ENCODE results near the gene PHLDB3.

The PHLDB3 gene

GRCh38 chr19:43489310-43489709, 15.2 kb downstream of the PHLDB3 start:
- no peak for TF ChIP-seq CTCF (IDR thresholded peaks at IDR 0.05; ENCODE audit: low read depth, low read length, missing control alignments)
- H3K4me3 ChIP-seq (ENCODE audit: low read depth, low read length): no peak overlapping the region
- in situ Hi-C loops (cut with HindIII; ENCODE audit: low sequenced_read_pairs): no loop called here
- DNase-seq (ENCODE audit: low read depth): no peak

GRCh38 chr19:43488179-43488578, 16.4 kb downstream of the PHLDB3 start:
- H3K4me3 ChIP-seq (ENCODE audit: low read depth, low read length): no peak overlapping the region
- no peak for TF ChIP-seq CTCF (IDR thresholded peaks at IDR 0.05; ENCODE audit: low read depth, low read length, missing control alignments)
- in situ Hi-C loops (cut with HindIII; ENCODE audit: low sequenced_read_pairs): no loop called here

GRCh38 chr19:43486412-43486811, 18.1 kb downstream of the PHLDB3 start:
- in situ Hi-C loops (cut with HindIII; ENCODE audit: low sequenced_read_pairs): no loop called here
- no peak overlapping the region for H3K4me3 ChIP-seq (ENCODE audit: low read depth, low read length)
- no peak for TF ChIP-seq CTCF (IDR thresholded peaks at IDR 0.05; ENCODE audit: low read depth, low read length, missing control alignments)
- DNase-seq (ENCODE audit: low read depth): no peak

More at GRCh38 chr19:43488179-43488578, 16.4 kb downstream of the PHLDB3 start:
- DNase-seq (ENCODE audit: low read depth): no peak

- no peak overlapping the region for H3K4me3 ChIP-seq (ENCODE audit: low read depth, low read length)
- no peak for TF ChIP-seq CTCF (IDR thresholded peaks at IDR 0.05; ENCODE audit: low read depth, low read length, missing control alignments)
- in situ Hi-C loops (cut with HindIII; ENCODE audit: low sequenced_read_pairs): no loop called here
- DNase-seq (ENCODE audit: low read depth): no peak
Measured at GRCh38 chr19:43485951-43486350, 18.6 kb downstream of the PHLDB3 start.

GRCh38 chr19:43483281-43483680, 21.3 kb downstream of the PHLDB3 start:
- TF ChIP-seq CTCF (IDR thresholded peaks at IDR 0.05; ENCODE audit: low read depth, low read length, missing control alignments): no peak
- in situ Hi-C loops (cut with HindIII; ENCODE audit: low sequenced_read_pairs): no loop called here

GRCh38 chr19:43482193-43482592, 22.4 kb downstream of the PHLDB3 start:
- no peak for TF ChIP-seq CTCF (IDR thresholded peaks at IDR 0.05; ENCODE audit: low read depth, low read length, missing control alignments)
- in situ Hi-C loops (cut with HindIII; ENCODE audit: low sequenced_read_pairs): no loop called here
- H3K4me3 ChIP-seq (ENCODE audit: low read depth, low read length): no peak overlapping the region
- no peak for DNase-seq (ENCODE audit: low read depth)

More at GRCh38 chr19:43483281-43483680, 21.3 kb downstream of the PHLDB3 start:
- DNase-seq (ENCODE audit: low read depth): no peak
- no peak overlapping the region for H3K4me3 ChIP-seq (ENCODE audit: low read depth, low read length)

- in situ Hi-C loops (cut with HindIII; ENCODE audit: low sequenced_read_pairs): no loop called here
- no peak for TF ChIP-seq CTCF (IDR thresholded peaks at IDR 0.05; ENCODE audit: low read depth, low read length, missing control alignments)
- H3K4me3 ChIP-seq (ENCODE audit: low read depth, low read length): no peak overlapping the region
- no peak for DNase-seq (ENCODE audit: low read depth)
Measured at GRCh38 chr19:43481701-43482100, 22.8 kb downstream of the PHLDB3 start.

All from astrocyte of the cerebellum (primary cell).